DND-41 (cell line): Measurements from ENCODE around the gene MRPS18A.

Source experiments
- ATAC-seq: fragments of 200-7000 bp; cut with Tn5 transposase; 3 replicates; pipeline ENCODE4 v1.9.1; 2021; ENCODE audit warnings: low read depth; ENCODE audit not compliant: insufficient read depth
- DNase-seq: peaks from one replicate; pipeline ENCODE4 v3.0.0-alpha.2; 2020
- H2AFZ ChIP-seq: 2 replicates; pipeline ENCODE4 v1.6.0; 2012; ENCODE audit warnings: low read depth, low read length
- H3K27ac ChIP-seq: 2 replicates; pipeline ENCODE4 v1.5.1; 2012; ENCODE audit warnings: low read length, inconsistent platforms
- H3K27me3 ChIP-seq: fragments of 200-600 bp; sonication (generic); 2 replicates; pipeline ENCODE4 v1.6.0; 2012; ENCODE audit warnings: low read length, mild to moderate bottlenecking, inconsistent platforms; ENCODE audit not compliant: insufficient read depth, poor library complexity
- H3K36me3 ChIP-seq: 2 replicates; pipeline ENCODE4 v1.5.1; 2012; ENCODE audit warnings: low read length, inconsistent platforms; ENCODE audit not compliant: insufficient read depth
- H3K4me1 ChIP-seq: 2 replicates; pipeline ENCODE4 v1.5.1; 2012; ENCODE audit warnings: mild to moderate bottlenecking, low read length; ENCODE audit not compliant: insufficient read depth
- H3K4me2 ChIP-seq: 2 replicates; pipeline ENCODE4 v1.6.0; 2012; ENCODE audit warnings: mild to moderate bottlenecking, moderate library complexity, low read length, inconsistent platforms; ENCODE audit not compliant: insufficient read depth
- H3K4me3 ChIP-seq, 2 experiments: fragments of 200-600 bp in 1 of 2; shearing (Covaris generic) in 1 of 2; 2 replicates each; pipeline ENCODE4 v1.5.1; 2012 to 2016; ENCODE audit warnings: inconsistent platforms in 2 of 2, low read length in 2 of 2, mild to moderate bottlenecking in 2 of 2, low read depth in 1 of 2, moderate library complexity in 1 of 2
- H3K79me2 ChIP-seq: 2 replicates; pipeline ENCODE4 v1.6.0; 2012; ENCODE audit warnings: low read length, inconsistent platforms; ENCODE audit not compliant: insufficient read depth
- H3K9ac ChIP-seq: 2 replicates; pipeline ENCODE4 v1.6.0; 2012; ENCODE audit warnings: low read depth, mild to moderate bottlenecking, inconsistent platforms, low read length, moderate library complexity
- H3K9me3 ChIP-seq: 2 replicates; pipeline ENCODE4 v1.5.1; 2012; ENCODE audit warnings: low read length, moderate library complexity, mild to moderate bottlenecking, inconsistent platforms; ENCODE audit not compliant: insufficient read depth, severe bottlenecking
- H4K20me1 ChIP-seq: 2 replicates; pipeline ENCODE4 v1.6.0; 2012; ENCODE audit warnings: low read length; ENCODE audit not compliant: insufficient read depth
- CTCF ChIP-seq: IDR thresholded peaks from 2 replicates; pipeline ENCODE4 v1.5.1; 2012; ENCODE audit warnings: borderline replicate concordance, low read length, moderate library complexity, mild to moderate bottlenecking; ENCODE audit not compliant: poor library complexity, severe bottlenecking; ENCODE audit errors: extremely low read depth
- EZH2 ChIP-seq: IDR thresholded peaks from 3 replicates; pipeline ENCODE4 v1.6.1; 2012; ENCODE audit warnings: borderline replicate concordance, low read depth, mild to moderate bottlenecking, moderate library complexity, low read length, inconsistent platforms; ENCODE audit not compliant: severe bottlenecking

The MRPS18A gene

GRCh38 chr6:43644940-43645612 is 42.5 kb downstream of the MRPS18A start, which contains the start of gene RSPH9:
RSPH9 (plus strand) TSS chr6:43645036; CDS start chr6:43645099, 63 bp downstream.
- H2AFZ ChIP-seq, result no peak within 1 kb of the TSS
- H3K4me2 ChIP-seq, result no peak within 1 kb of the TSS
- TF ChIP-seq CTCF (no peak), EZH2 (no peak)
- H3K27me3 ChIP-seq, result no peaks in the 10 kb centered on the region
- H3K4me1 ChIP-seq, result peaks cover 3% of the 10 kb centered on the region
- peaks cover 20% of the 10 kb centered on the region for H4K20me1 ChIP-seq
- H3K27ac ChIP-seq, result no peak within 1 kb of the TSS
- ATAC-seq (no peak), DNase-seq (no peak)
- peaks cover 18% of the 10 kb centered on the region for H3K36me3 ChIP-seq
- peaks cover 5% of the 10 kb centered on the region; the same call in 1 of the 2 replicates for H3K79me2 ChIP-seq
- H3K4me3 ChIP-seq, result no peak within 1 kb of the TSS
- H3K9me3 ChIP-seq, result no peaks in the 10 kb centered on the region
- no peak within 1 kb of the TSS for H3K9ac ChIP-seq

GRCh38 chr6:43639984-43640800 is 47.4 kb downstream of the MRPS18A start:
- peak overlapping the region; percentile 9; the same call in 1 of the 2 replicates for H3K4me2 ChIP-seq
- peaks cover 28% of the 10 kb centered on the region for H4K20me1 ChIP-seq
- no peak overlapping the region for H3K9ac ChIP-seq
- no peak overlapping the region for H3K27ac ChIP-seq
- no peak overlapping the region for H3K4me3 ChIP-seq
- H3K4me1 ChIP-seq, result peaks cover 42% of the 10 kb centered on the region
- H3K36me3 ChIP-seq, result peaks cover 46% of the 10 kb centered on the region
- no peaks in the 10 kb centered on the region for H3K27me3 ChIP-seq
- ATAC-seq (no peak), DNase-seq (no peak)
- H2AFZ ChIP-seq, result no peak overlapping the region
- H3K79me2 ChIP-seq, result peaks cover 49% of the 10 kb centered on the region
- TF ChIP-seq CTCF (no peak), EZH2 (no peak)
- H3K9me3 ChIP-seq, result no peaks in the 10 kb centered on the region

GRCh38 chr6:43636308-43636659 is 51.3 kb downstream of the MRPS18A start:
- peaks cover 15% of the 10 kb centered on the region for H4K20me1 ChIP-seq
- DNase-seq (peak; percentile 33), ATAC-seq (peak; percentile 18)
- peak overlapping the region; percentile 86 for H3K27ac ChIP-seq
- H3K4me3 ChIP-seq, result peak overlapping the region; percentile 61 to 76; a peak in 3 of 4 replicates
- H3K4me1 ChIP-seq, result peaks cover 48% of the 10 kb centered on the region
- peaks cover 39% of the 10 kb centered on the region for H3K36me3 ChIP-seq
- peak overlapping the region; percentile 81 for H2AFZ ChIP-seq
- TF ChIP-seq EZH2 (no peak), CTCF (no peak)
- H3K27me3 ChIP-seq, result no peaks in the 10 kb centered on the region
- peaks cover 50% of the 10 kb centered on the region for H3K79me2 ChIP-seq
- peak overlapping the region; percentile 64 for H3K4me2 ChIP-seq
- no peaks in the 10 kb centered on the region for H3K9me3 ChIP-seq
- peak overlapping the region; percentile 76 for H3K9ac ChIP-seq
